HepG2 (cell line): Measurements from ENCODE around the gene KRTAP20-4.

Experiments used
- ADNP ChIP-seq: sonication (generic); formaldehyde crosslinking; IDR thresholded peaks from 2 replicates; pipeline ENCODE4 v1.4.0; 2020; ENCODE audit warnings: missing genetic modification reagents
- BRF2 ChIP-seq: sonication (generic); formaldehyde crosslinking; IDR thresholded peaks from 2 replicates; pipeline ENCODE4 v1.8.1; 2022; ENCODE audit warnings: mild to moderate bottlenecking, missing genetic modification reagents
- CSRNP2 ChIP-seq: sonication (generic); formaldehyde crosslinking; conservative IDR thresholded peaks from 2 replicates; pipeline ENCODE4 v1.8.0; 2022; ENCODE audit warnings: low read depth, missing genetic modification reagents
- CTCF ChIP-seq: sonication (generic); formaldehyde crosslinking; IDR thresholded peaks from 2 replicates; pipeline ENCODE4 v1.5.0; 2020; ENCODE audit warnings: mild to moderate bottlenecking, missing genetic modification reagents, moderate library complexity
- MTA3 ChIP-seq: sonication (generic); formaldehyde crosslinking; IDR thresholded peaks from 2 replicates; pipeline ENCODE4 v1.4.0; 2020; ENCODE audit warnings: missing genetic modification reagents
- RNF2 ChIP-seq: fragments of 450-650 bp; conservative IDR thresholded peaks from 2 replicates; pipeline ENCODE4 v1.6.1; 2016; ENCODE audit warnings: low read depth
- SIN3A ChIP-seq: IDR thresholded peaks from 2 replicates; pipeline ENCODE4 v1.6.1; 2011; ENCODE audit warnings: low read depth, mild to moderate bottlenecking, control low read depth, low read length, borderline replicate concordance
- SMAD3 ChIP-seq: sonication (generic); formaldehyde crosslinking; IDR thresholded peaks from 2 replicates; pipeline ENCODE4 v1.4.0; 2020; ENCODE audit warnings: missing genetic modification reagents
- ZNF318 ChIP-seq: sonication (generic); formaldehyde crosslinking; IDR thresholded peaks from 2 replicates; pipeline ENCODE4 v1.4.0; 2020; ENCODE audit warnings: mild to moderate bottlenecking, missing genetic modification reagents
- ZNF552 ChIP-seq: sonication (generic); formaldehyde crosslinking; IDR thresholded peaks from 2 replicates; pipeline ENCODE4 v1.9.0; 2022; ENCODE audit warnings: missing genetic modification reagents, mild to moderate bottlenecking, borderline replicate concordance
- ZNF614 ChIP-seq: IDR thresholded peaks from 2 replicates; pipeline ENCODE4 v1.6.1; 2018; ENCODE audit warnings: missing biosample characterization, missing genetic modification reagents, inconsistent platforms, borderline replicate concordance
- ZNF782 ChIP-seq: sonication (generic); formaldehyde crosslinking; IDR thresholded peaks from 2 replicates; pipeline ENCODE4 v1.4.0; 2020; ENCODE audit warnings: missing genetic modification reagents, mild to moderate bottlenecking, borderline replicate concordance
- TF ChIP-seq, protein P1 (sequence below): IDR thresholded peaks from 2 replicates; pipeline ENCODE4 v1.6.1; 2016; ENCODE audit warnings: mild to moderate bottlenecking

GRCh38 chr21:30582870-30583269 is 37.6 kb upstream of the KRTAP20-4 start:
- TF ChIP-seq RNF2, result no peak
- no peak for TF ChIP-seq ADNP (CRISPR knock-in tag)
- TF ChIP-seq, protein P1, sequence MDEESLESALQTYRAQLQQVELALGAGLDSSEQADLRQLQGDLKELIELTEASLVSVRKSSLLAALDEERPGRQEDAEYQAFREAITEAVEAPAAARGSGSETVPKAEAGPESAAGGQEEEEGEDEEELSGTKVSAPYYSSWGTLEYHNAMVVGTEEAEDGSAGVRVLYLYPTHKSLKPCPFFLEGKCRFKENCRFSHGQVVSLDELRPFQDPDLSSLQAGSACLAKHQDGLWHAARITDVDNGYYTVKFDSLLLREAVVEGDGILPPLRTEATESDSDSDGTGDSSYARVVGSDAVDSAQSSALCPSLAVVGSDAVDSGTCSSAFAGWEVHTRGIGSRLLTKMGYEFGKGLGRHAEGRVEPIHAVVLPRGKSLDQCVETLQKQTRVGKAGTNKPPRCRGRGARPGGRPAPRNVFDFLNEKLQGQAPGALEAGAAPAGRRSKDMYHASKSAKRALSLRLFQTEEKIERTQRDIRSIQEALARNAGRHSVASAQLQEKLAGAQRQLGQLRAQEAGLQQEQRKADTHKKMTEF (CRISPR knock-in tag), result no peak
- TF ChIP-seq CSRNP2, result no peak
- no peak for TF ChIP-seq ZNF552
- TF ChIP-seq MTA3 (CRISPR knock-in tag), result no peak
- TF ChIP-seq ZNF318 (CRISPR knock-in tag), result no peak
- no peak for TF ChIP-seq ZNF614 (CRISPR knock-in tag)
- no peak for TF ChIP-seq SMAD3
- no peak for TF ChIP-seq BRF2
- TF ChIP-seq ZNF782 (CRISPR knock-in tag), result no peak
- TF ChIP-seq CTCF (CRISPR knock-in tag), result no peak
- no peak for TF ChIP-seq SIN3A
